ENCODE data around the gene ODAM.
"Not testable (repeated sequence)": the region's sequence is repeated elsewhere in the genome, so short reads cannot be mapped to it uniquely, and the experiment has no call there.

- not testable (repeated sequence) for TF ChIP-seq EZH2, EZH2phosphoT487, CTCF (IDR thresholded peaks at IDR 0.05)
Observed at GRCh38 chr4:70212752-70213151, 17.2 kb downstream of the ODAM start.
